Measurements from ENCODE around the gene NR2C2AP.

The NR2C2AP gene

DNA sequence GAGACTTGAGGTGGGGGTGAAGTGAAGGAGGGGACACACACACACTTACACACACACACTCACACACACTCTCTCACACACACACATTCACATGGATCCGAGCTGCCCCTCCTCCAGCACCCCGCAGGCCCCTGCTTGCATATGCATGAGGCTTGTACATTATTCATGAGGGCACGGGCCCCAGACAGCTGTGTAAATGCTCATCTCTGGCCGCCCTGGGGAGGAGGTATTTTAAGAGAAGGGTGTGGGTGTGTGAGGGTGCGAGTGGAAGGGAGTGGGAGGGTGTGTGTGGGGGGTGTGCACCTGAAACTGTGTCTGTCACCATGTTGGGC is 10.9 kb upstream of the NR2C2AP start:
- DNase-seq = no peak

DNA sequence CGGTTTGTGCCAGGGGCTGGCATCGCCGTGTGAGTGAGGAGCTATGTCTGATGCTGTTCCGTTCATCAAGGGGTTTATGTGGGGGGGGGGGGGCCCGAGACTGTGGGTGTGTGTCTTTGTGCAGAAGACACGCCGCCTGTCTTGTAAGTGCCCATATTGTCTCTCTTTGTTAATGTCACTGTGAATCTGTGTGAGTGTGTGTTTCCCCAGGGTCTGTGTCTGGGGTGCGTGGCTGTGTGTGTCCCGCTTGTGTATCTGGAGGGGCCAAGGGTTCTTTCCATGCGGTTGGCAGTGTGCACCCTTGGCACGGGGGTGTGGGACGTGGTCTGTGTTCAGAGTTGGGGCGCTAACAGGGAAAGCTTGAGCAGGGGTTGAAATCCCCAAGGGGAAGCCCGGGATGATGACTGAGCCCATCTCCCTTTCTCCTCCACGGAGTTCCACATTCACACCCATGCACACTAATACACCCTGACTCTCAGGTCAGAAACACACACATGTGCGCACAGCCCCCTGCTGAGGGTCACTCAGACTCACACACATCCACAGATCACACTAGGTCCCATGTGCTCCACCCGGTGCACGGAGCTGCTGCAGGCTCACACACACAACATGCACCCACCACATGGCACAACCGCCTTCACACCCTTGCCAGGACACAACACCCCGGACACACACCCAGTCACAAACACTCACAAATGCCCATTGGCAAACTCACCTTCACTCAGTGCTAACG is 10.4 kb upstream of the NR2C2AP start:
- no peak for DNase-seq

DNA sequence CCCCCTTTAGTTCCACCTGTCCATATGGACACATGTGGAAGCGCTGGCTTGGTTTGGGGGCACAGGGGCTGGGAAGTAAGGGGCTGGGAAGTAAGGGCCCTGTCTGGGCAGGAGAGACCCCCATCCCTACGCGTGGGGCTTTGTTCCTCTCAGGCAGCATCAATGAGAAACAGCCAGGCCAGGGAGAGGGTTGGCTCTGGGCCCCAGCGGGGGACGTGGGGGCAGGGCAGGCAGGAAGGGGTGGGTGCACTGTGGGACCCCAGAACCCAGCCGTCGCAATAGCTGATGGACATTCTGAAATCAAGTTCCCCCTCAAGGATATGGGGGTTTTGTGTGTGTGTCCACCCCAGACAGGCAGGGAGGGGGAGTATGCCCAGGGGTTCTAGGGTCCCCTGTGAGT is 9.7 kb upstream of the NR2C2AP start:
- DNase-seq = no peak

DNA sequence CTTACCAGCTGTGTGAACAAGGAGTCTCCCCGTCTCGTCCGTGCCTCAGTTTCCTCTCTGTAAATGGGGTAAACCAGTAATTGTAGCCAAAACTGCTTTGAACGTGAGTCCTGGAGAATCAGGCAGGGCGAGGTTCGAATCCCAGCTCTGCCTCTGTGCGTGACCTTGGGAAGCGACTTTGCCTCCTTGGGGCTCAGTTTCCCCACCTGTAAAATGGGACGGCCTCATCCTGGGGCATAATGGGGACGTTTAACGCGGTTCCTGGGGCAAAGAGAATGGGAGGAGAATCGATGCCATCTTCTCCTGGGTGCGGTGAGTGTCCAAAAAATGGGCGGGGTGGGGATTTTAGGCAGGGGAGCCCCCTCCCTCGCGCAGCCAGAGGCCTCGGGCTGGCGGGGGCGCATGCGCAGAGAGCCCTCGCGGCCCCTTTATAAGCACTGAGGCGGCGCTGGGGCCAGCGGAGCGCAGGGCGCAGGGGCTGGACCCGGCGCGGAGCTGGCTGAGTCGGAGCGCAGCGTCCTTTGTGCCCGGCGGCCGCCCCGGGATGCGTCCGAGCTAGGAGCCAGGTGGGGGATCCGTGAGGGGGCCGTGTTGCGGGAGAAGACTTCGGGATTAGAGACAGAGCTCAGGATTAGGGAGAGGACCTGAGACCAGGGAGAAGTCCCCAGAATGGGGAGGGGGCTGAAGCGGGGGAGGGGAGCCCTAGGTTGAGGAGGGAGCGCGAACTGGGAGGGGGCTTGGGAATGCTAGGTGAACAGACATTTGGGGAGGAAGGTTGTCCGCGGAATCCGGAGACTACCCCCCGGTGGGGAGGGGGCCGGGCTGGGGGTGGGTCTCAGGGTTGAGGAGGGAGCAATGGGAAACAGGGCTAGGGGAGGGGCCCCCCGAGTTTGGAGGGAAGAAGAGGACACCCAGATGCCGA is 8.5 kb upstream of the NR2C2AP start, which contains the start of gene NCAN:
Gene NCAN, plus strand, starts transcription at position 460 of the 922 bp plus-strand sequence. CDS start 4,996 bp downstream, outside the sequence.
- DNase-seq = no peak

DNA sequence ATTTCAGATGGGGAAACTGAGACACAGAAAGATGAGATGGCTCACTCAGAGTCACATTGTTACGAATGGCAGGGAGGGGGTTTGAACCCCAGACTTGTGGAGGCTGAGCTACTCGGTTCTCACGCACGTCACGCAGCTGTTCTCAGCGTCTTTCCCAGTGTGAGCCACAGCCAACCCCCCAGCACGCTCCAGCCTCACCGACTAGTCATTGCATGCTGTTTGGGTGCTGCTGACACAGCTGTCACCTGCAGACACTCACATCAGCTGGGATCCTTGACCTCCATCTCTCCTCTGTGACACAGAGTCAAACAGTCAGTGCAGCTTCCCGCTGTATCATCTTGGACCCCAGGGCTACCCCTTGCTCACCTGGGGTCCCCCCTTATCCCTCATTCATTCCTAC is 6.2 kb upstream of the NR2C2AP start:
- no peak for DNase-seq

DNA sequence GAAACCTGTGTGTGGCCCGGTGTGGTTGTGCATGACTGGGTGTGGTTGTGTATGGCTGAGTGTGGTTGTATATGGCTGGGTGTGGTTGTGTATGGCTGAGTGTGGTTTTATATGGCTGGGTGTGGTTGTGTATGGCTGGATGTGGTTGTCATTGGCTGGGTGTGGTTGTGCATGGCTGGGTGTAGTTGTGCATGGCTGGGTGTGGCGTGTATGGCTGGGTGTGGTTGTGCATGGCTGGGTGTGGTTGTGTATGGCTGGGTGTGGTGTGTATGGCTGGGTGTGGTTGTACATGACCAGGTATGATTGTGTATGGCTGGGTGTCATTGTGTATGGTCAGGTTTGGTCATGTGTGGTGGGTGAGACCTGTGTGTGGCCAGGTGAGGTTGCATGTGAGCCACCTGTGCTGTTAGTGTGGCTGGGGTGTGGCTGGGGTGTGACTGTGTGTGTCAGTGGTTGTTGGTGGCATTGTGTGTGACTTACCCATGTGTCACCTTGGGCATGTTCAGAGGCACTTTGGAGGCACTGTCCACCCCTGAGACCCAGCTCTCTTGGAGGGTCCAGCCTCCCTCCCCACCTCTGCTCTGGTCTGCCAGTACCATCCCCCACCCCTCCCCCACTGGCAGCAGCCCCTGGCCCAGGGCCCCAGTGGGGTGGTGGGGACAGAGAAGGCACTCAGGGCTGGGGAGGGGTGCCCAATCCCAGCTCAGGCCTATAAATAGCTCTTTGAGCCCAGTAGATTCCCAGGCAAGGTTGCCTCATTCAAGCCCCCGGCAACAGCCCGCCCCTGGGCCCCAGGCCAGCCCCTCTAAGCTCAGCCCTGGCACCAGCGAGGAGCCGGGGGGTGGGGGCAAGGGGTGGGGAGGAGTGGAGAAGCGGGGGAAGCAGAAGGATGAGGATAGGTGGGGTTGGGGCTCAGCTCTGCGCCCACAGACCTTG is 4.7 kb upstream of the NR2C2AP start:
- DNase-seq = no peak

DNA sequence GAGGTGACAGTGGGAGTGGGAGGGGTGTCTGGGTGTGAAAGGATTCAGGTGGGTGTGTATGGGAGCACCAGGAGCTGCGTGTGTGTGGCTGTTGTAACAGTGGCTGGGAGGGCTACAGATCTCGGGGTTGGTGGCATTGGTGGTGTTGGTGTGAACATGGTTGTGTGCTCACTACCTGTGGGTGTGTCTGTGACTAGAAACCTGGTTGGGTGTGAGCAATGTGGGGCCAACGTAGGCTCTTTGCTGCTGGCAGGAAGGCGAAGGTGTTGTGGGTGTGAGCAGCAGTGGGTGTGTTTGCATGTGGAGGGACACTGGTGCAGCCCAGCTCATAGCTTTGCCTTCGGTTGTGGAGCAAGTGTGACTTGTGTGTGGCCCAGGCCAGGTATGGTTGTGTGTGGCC is 3.7 kb upstream of the NR2C2AP start:
- no peak for DNase-seq

DNA sequence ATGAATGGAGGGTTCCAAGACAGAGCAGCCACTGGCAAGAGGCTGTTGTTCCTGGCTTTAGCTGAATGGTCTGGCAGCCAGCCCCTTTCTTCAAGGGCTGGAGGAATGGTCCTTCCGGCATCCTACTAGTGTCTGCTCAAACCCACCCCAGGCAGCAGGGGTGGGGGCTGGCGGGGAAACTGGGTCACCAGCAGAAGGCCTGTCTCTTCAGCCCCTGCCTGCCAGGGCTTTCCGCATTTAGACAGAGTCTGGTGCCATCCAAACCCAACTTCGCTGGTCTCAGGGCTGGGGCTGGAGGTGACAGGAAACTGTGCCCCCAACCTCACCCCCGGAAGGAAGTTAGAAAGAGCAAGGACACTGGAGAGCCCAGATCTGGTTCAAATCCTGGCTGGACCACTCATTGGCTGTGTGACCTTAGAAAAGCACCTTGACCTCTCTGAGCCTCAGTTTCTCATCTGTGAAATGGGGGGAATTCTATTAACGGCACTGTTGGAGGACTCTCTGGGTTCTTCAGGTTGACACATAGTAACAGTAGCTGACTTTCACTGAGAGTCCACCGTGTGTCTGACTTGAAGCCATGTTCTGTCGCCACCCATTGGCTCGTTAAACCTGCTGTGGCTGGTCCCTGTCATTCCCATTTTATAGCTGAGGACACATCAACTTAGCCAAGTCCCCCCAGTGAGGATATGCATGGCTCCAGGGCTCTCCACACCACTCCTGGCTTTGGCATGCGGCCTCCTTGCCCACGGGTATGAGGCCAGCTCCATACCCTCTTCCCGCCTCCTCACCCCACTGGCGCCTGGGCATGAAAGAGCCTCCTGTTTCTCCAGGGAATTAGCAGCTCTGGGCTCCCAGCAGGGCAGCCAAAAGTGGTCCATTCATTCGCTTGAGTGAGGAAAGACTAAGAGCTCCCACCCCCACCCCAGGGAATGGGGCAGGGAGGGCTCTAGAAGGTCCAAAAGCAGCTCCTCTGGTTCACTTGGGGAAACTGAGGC is 2.5 kb upstream of the NR2C2AP start:
- no peak for DNase-seq

DNA sequence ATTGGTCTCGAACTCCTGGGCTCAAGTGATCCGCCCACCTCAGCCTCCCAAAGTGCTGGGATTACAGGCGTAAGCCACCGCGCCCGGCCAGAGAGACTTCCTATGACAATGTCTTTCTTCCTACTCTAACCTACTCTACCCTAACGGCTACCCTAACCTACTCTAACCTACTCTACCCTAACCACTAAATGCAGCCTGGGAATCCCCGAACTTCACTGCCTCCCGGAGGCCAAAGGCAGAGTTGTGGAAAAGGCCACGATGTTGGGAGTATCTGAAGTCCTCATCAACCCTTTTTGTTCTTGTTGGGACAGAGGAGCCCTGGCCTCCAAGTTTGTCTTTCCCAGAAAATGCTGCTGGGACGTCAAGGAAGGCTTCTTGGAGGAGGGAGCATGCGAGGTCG is 967 bp upstream of the NR2C2AP start:
- DNase-seq = no peak

DNA sequence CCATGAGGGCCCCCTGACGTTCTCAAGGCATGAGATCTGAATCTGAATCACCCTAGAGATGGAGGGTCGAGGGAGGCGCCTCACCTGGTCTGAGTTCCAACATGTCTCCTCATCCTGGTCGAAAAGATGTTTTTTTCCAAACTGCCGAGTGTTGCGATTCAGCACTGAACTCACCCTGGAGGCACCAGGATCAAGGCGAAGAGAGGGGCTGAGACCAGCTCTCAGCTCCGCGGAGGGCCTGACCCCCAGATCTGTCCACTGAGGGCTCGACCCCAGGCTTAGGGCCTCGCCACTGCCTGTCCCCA is 555 bp downstream of the NR2C2AP start:
- DNase-seq = no peak

DNA sequence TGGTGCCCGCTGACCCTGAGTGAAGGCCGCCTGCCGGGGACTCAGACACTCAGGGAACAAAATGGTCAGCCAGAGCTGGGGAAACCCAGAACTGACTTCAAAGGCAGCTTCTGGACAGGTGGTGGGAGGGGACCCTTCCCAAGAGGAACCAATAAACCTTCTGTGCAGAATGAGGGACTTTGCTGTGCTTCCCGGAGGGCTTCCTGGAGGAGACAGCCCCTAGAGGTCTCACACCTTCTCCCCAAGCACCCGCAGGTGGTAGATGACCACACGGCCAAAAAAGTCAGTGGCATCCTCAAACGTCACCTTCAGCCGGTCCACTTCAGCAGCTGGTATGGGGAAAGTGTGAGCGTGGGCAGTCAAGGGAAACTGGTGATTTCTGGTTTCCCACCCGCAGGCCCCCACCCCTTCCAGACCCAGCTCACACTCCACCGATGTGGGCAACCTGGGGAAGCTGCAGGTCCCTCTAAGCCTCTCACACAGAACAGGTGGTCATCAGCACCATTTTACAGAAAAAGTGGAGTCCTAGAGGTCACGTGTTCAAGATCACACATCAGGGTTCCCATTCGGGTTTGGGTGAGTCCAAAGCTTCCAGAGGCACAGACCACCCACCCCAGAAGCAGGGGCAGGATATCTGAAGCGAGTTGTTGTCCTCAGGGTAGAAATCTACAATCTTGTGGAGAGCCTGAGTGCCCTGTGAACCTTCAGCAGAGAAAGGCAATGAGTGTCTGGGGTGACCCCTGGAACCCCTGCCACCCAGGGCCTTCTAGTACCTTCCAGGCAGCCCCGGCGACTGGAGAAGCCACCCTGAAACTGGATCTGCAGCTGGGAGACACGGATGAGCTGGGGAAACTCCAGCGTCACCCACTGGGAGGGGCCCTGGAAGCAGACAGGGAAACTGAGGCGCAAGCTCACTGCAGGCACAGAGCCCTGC is 1.2 kb downstream of the NR2C2AP start:
- DNase-seq = no peak

DNA sequence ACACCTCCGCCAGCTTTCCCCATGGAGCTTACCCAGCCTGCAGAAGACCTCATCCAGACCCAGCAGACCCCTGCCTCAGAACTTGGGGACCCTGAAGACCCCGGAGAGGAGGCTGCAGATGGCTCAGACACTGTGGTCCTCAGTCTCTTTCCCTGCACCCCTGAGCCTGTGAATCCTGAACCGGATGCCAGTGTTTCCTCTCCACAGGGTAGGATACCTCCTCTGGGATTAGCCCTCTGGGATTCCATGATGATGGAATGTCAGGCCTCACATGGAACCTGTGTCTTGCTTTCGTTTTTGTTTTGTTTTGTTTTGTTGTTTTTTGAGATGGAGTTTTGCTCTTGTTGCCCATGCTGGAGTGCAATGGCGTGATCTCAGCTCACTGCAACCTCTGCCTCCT is 9.3 kb downstream of the NR2C2AP start:
- DNase-seq = no peak

DNA sequence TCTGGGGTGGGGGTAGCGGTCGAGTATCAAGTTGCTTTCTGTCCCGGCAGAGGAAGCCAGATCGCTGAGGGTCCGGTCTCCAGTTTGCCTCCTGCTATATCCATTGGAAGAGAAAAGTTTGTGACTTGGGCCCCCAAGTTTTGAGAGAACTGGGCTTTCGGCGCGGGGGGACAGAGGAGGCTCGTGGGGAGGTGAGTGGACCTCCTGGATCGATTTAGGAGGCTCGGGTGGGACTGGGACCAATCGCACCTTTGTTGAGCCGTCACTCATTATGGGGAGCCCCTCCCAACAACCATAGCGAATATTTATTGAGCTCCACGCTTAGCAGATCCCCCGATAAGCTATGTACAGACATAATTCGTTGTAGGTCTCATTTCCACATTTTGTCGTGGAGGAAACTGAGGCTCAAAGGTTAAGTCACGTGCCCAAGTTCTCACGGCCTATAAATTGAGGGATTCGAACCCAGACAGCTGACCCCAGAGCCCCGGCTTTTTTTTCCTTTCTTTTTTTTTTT is 10.2 kb downstream of the NR2C2AP start:
- no peak for DNase-seq

DNA sequence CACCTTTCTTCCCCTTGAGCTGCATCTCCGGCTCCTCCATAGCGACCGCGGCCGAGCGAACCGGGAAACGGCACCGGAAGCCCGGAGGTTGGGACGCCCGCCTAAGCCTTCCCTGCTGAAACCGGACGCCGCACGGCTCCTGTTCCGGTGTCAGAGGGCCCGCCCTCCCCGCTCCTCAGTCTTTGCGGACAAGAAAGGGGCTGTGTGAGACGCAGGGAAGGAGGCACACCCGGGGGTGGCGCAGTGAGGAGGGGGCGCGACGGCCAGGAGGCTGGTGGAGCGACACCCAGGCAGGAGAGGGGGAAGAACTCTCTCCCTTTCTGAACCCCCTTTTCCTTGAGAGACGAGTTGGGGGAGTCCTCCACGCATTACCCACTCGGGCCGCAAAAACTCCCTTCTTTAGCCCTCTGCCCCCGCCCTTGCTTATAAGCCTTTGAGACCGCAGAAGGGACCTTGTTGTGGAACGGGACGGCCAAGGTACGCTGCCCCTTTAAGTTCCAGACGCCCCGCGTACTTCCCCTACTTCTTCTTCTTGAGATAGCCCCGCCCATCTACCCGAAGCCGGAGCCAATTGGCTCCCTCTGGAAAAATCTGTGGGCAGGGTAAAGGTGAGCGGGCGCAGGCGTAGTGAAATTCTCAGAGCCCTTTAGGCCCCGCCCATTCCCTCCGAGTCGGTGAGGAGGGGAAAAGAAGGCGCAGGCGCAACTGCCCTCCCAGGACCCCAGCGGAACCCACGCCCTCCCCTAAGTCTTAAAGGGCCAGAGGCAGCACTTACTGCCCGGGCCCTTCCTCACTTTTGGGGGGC is 10.9 kb downstream of the NR2C2AP start, which contains the start of the genes BORCS8 and RFXANK:
Gene BORCS8, minus strand, starts transcription at position 75 of the 805 bp plus-strand sequence. Its CDS starts 35 bp downstream, at position 40.
Gene RFXANK, plus strand, starts transcription at position 181 of the 805 bp plus-strand sequence. CDS start 1,689 bp downstream, outside the sequence.
- peak; percentile 99 for DNase-seq

DNA sequence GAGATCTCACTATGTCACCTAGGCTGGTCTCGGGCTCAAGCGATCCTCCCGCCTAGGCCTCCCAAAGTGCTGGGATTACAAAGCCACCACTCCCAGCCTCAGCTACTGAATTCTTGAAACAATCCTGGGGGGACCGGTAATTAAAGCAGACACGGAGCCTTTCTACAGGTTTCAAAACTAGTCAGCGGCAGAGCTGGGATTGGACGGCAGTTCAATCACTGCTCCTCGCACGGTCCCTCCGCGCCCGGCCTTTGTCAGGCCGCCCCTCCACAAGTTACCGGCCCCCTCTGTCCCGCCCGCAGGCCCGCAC is 11.5 kb downstream of the NR2C2AP start:
- no peak for DNase-seq

DNA sequence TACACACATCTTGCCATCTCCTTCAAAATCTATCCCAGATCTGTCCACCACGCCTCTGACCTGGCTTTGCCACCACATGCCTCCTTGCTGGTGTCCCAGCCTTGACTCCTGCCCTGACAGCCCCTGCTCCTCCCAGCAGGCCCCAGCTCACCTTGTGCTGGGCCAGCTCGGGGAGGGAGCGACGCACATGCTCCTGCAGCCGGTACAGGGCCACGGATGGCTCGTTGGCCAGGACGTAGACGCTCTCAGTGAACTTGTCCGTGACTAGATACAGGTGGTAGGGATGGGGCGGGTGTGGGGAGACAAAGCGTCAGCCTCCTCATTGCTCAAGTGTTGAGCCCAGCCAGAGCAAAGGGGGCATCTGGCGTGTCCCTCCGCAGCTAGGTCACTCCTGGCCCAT is 16.5 kb downstream of the NR2C2AP start:
- no peak for DNase-seq

DNA sequence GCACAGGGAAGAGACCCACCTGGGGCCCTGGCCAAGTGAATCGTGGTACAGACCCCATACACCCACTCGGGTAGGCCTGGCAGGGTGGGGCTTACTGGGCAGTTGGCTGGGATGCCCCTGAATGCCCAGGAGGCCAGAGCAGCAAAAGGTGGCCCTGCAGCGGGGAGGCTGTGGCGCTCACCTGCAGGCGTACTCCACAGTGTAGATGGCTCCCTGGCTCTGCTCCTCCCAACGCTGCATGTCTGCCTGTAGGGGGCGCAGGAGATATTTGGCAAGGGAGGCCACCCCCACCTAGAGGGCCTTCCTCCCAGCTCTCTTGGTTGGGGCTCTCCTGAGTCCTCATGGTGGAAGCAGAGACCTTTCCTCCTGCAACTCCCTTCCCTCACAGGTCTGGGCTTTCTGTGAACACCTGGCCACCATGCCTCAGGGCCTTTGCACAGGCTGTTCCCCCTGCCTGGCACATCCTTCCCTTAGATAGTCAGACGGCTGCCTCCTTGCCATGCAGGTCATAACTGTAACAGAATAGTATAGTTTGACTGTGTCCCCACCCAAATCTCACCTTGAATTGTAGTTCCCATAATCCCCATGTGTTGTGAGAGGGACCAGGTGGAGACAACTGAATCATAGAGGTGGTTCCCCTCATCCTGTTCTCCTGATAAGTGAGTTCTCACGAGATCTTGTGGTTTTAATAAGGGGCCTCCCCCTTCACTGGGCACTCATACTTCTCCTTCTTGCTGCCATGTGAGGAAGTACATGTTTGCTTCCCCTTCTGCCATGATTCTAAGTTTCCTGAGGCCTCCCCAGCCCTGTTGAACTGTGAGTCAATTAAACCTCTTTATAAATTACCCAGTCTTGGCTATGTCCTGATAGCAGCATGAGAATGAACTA is 17.1 kb downstream of the NR2C2AP start:
- peak; percentile 85 for DNase-seq

DNA sequence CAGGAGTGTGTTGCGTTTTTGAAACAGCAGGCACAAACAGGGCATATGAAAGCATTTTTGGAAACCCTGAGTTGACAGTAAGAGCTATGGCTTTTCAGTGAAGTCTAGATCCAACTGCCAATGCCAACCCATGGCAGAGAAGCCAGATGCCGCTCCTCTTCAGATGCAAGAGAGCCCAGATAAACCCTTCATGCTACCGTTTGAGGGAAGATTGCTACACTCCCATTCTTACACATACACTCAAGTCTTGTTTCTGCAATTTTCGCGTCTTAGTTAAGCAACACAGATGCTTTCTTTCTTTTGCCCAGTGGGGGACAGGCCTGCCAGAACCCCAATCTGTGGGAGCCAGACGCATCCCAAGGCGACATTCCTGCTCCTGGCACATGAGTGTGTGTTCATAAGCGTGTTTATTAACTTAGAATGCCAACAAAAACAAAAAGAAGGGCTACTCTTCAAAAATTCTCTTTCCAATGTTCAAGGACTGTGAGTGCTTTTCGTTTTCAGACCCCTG is 21.7 kb downstream of the NR2C2AP start:
- no peak for DNase-seq
